ENCODE data around the gene NCKAP5L. TPM values are rescaled to one million over a fixed set of nuclear protein-coding genes. Genes with fewer than 3 reads are reported as not detected.

The NCKAP5L gene
- total and polyA plus RNA-seq, 2 donors, result 13.3 to 14.1 TPM

DNA sequence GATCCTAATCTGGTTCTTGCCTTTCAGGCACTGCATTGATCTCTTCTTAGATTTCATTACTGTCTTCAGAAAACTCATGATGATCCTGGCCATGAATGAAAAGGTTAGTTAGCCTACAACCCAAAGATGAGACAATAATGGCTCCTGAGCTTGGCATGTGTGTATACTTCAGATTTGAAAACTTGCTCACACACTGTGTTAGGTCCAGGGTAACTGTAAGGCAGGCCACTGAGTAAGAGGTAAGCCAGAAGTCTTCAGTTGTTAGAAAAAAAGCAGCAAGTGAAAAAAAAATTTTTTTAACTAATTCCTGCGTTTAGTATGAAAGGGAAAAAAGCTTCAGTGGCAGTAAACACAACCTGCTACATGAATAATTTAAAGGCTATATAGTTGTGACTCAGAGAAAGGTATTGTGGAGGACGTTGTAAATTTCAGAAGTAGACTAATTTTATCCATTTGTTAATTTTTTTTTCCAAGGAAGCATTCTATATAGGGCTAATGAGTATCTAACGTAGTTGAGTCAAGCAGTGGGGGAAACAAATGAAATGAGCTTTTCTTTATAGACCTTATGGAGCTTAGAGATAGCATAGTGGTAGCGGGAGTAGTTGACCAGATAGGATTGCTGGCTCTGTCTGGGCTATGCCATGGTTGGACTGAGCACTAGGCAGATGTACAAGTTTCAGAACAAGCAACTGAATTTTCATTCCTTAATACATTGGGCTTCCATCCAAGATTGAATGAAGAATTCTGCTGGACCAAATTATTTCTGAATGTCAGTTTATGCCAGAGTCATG, 66.3 kb downstream of the NCKAP5L start:
- no peak for DNase-seq (ENCODE audit: extremely low spot score)
- 87% methylated on average over 4 of the region's 4 CpGs for WGBS
- no peak overlapping the region for H3K27ac ChIP-seq (ENCODE audit: low read depth)
- H3K36me3 ChIP-seq (ENCODE audit: insufficient read depth), result peaks cover 10% of the 10 kb centered on the region
- H3K4me3 ChIP-seq (ENCODE audit: low read depth, low read length), result no peak overlapping the region
- H3K4me1 ChIP-seq (ENCODE audit: insufficient read depth), result no peaks in the 10 kb centered on the region

- Histone ChIP-seq H3K27ac (ENCODE audit: low read depth) (no peak overlapping the region), H3K4me3 (ENCODE audit: low read depth, low read length) (no peak overlapping the region), H3K4me1 (ENCODE audit: insufficient read depth) (no peaks in the 10 kb centered on the region), H3K36me3 (ENCODE audit: insufficient read depth) (peaks cover 2% of the 10 kb centered on the region)
- 23% methylated on average over 1 of the region's 1 CpG for WGBS
- DNase-seq (ENCODE audit: extremely low spot score), result no peak
These were observed 77.2 kb downstream of the NCKAP5L start for GRCh38 chr12:49750996-49751393.

GRCh38 chr12:49750027-49750995, 77.9 kb downstream of the NCKAP5L start:
- Histone ChIP-seq H3K4me3 (ENCODE audit: low read depth, low read length) (no peak overlapping the region), H3K27ac (ENCODE audit: low read depth) (no peak overlapping the region), H3K4me1 (ENCODE audit: insufficient read depth) (no peaks in the 10 kb centered on the region), H3K36me3 (ENCODE audit: insufficient read depth) (peaks cover 2% of the 10 kb centered on the region)
- WGBS, result 64% methylated on average over 8 of the region's 8 CpGs
- no peak for DNase-seq (ENCODE audit: extremely low spot score)

DNA sequence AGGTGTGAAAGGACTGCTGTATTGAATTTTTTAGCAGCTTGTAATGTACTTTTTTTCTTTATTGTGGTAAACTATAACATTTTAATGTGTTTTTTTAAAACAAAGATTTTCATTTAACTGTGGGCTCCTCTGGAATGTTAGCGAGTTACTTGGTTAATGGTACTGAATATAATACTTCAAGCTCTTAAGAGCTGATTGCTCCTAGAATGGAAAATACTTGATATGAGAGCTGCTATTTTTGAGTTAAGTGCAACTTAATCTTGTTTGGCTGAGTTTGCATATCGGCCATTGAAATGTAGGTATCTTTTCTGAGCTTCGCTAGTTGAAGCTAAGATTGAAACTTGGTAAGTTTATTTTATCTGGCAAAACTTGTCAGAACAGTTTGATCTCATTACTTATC, 79.4 kb downstream of the NCKAP5L start:
- 68% methylated on average over 3 of the region's 3 CpGs for WGBS

GRCh38 chr12:49748306-49748705, 79.9 kb downstream of the NCKAP5L start:
- Histone ChIP-seq H3K4me3 (ENCODE audit: low read depth, low read length) (no peak overlapping the region), H3K4me1 (ENCODE audit: insufficient read depth) (no peaks in the 10 kb centered on the region)
- WGBS, result 56% methylated on average over 1 of the region's 1 CpG

More for the DNA sequence above, 79.4 kb downstream of the NCKAP5L start:
- no peak overlapping the region for H3K27ac ChIP-seq (ENCODE audit: low read depth)
- no peak overlapping the region for H3K4me3 ChIP-seq (ENCODE audit: low read depth, low read length)
- H3K4me1 ChIP-seq (ENCODE audit: insufficient read depth), result no peaks in the 10 kb centered on the region
- peaks cover 2% of the 10 kb centered on the region for H3K36me3 ChIP-seq (ENCODE audit: insufficient read depth)
- DNase-seq (ENCODE audit: extremely low spot score), result no peak

GRCh38 chr12:49744363-49744885, 83.8 kb downstream of the NCKAP5L start:
- Histone ChIP-seq H3K27ac (ENCODE audit: low read depth) (no peak overlapping the region), H3K4me1 (ENCODE audit: insufficient read depth) (no peaks in the 10 kb centered on the region), H3K4me3 (ENCODE audit: low read depth, low read length) (no peak overlapping the region), H3K36me3 (ENCODE audit: insufficient read depth) (no peaks in the 10 kb centered on the region)
- DNase-seq (ENCODE audit: extremely low spot score), result no peak
- 66% methylated on average over 3 of the region's 3 CpGs for WGBS

More at GRCh38 chr12:49748306-49748705, 79.9 kb downstream of the NCKAP5L start:
- Histone ChIP-seq H3K36me3 (ENCODE audit: insufficient read depth) (peaks cover 2% of the 10 kb centered on the region), H3K27ac (ENCODE audit: low read depth) (no peak overlapping the region)
- no peak for DNase-seq (ENCODE audit: extremely low spot score)

- H3K27ac ChIP-seq (ENCODE audit: low read depth), result peak overlapping the region; percentile 97
- H3K4me3 ChIP-seq (ENCODE audit: low read depth, low read length), result peak overlapping the region; percentile 63
- under 1% methylated on average over 35 of the region's 35 CpGs for WGBS
- no peaks in the 10 kb centered on the region for H3K4me1 ChIP-seq (ENCODE audit: insufficient read depth)
- H3K36me3 ChIP-seq (ENCODE audit: insufficient read depth), result no peaks in the 10 kb centered on the region
- peak; percentile 39 for DNase-seq (ENCODE audit: extremely low spot score)
These were observed 86.2 kb downstream of the NCKAP5L start for GRCh38 chr12:49741882-49742620.

Small RNAs within 50 kb of the gene (small RNA-seq; reads per million reads assigned to genes)
- not detected for gene LSM6P2

Other genes with a start within 250 kb of the NCKAP5L start
- 0.16 TPM for gene FAM186B, start 222.8 kb downstream of the NCKAP5L start, total RNA-seq
- gene FAM186B, start 222.8 kb downstream of the NCKAP5L start, polyA plus RNA-seq, result 0.25 TPM
- 12.2 TPM for gene PRPF40B, start 204.9 kb downstream of the NCKAP5L start, total RNA-seq
- gene PRPF40B, start 204.9 kb downstream of the NCKAP5L start, polyA plus RNA-seq, result 24.8 TPM
- gene FMNL3, start 121.0 kb downstream of the NCKAP5L start, total RNA-seq, result 28.9 TPM
- 8.1 TPM for gene FMNL3, start 121.0 kb downstream of the NCKAP5L start, polyA plus RNA-seq
- 395 TPM for gene TMBIM6, start 86.9 kb downstream of the NCKAP5L start, total RNA-seq
- gene TMBIM6, start 86.9 kb downstream of the NCKAP5L start, polyA plus RNA-seq, result 305 TPM
- gene BCDIN3D, start 14.7 kb upstream of the NCKAP5L start, total RNA-seq, result 5.8 TPM
- gene BCDIN3D, start 14.7 kb upstream of the NCKAP5L start, polyA plus RNA-seq, result 4.4 TPM
- 7.4 TPM for gene FAIM2, start 75.5 kb upstream of the NCKAP5L start, total RNA-seq
- 9.1 TPM for gene FAIM2, start 75.5 kb upstream of the NCKAP5L start, polyA plus RNA-seq
- gene AQP2, start 122.3 kb upstream of the NCKAP5L start, total RNA-seq, result not detected
- gene AQP2, start 122.3 kb upstream of the NCKAP5L start, polyA plus RNA-seq, result 0.04 TPM
- 1.4 TPM for gene AQP5, start 133.5 kb upstream of the NCKAP5L start, total RNA-seq
- 0.32 TPM for gene AQP5, start 133.5 kb upstream of the NCKAP5L start, polyA plus RNA-seq
- gene AQP6, start 144.5 kb upstream of the NCKAP5L start, total RNA-seq, result 0.26 TPM
- gene AQP6, start 144.5 kb upstream of the NCKAP5L start, polyA plus RNA-seq, result 0.08 TPM
- gene RACGAP1, start 197.1 kb upstream of the NCKAP5L start, total RNA-seq, result 40.0 TPM
- 10.6 TPM for gene RACGAP1, start 197.1 kb upstream of the NCKAP5L start, polyA plus RNA-seq
- 2.7 TPM for gene ASIC1, start 229.2 kb upstream of the NCKAP5L start, total RNA-seq
- gene ASIC1, start 229.2 kb upstream of the NCKAP5L start, polyA plus RNA-seq, result 5.4 TPM